Tibial artery (tissue), 4 donors: ENCODE results near the gene WFDC1.

Experiments used
- DNase-seq, 2 donors: peaks; one replicate each; pipeline ENCODE4 v3.0.0-alpha.2; 2019
- H3K27ac ChIP-seq, 2 donors: fragments of 200-600 bp; sonication (generic) in 1 of 2; 1 replicate in 1 of 2; 2 replicates in 1 of 2; pipeline ENCODE4 v1.5.1; 2018 to 2019; ENCODE audit warnings: mild to moderate bottlenecking in 1 of 2
- H3K27me3 ChIP-seq, 2 donors: fragments of 200-600 bp; sonication (generic) in 1 of 2; one replicate each; pipeline versions ENCODE4 v1.5.1 to v1.6.0; 2016 to 2019
- H3K36me3 ChIP-seq, 3 donors: fragments of 200-600 bp; sonication (generic) in 2 of 3; one replicate each; pipeline ENCODE4 v1.5.1; 2016 to 2019; ENCODE audit warnings: mild to moderate bottlenecking in 2 of 3
- H3K4me1 ChIP-seq, 4 donors: fragments of 200-600 bp; sonication (generic) in 2 of 4; 1 replicate in 3 of 4; 2 replicates in 1 of 4; pipeline ENCODE4 v1.5.1; 2016 to 2019
- H3K4me3 ChIP-seq, 2 donors: fragments of 200-600 bp; sonication (generic) in 1 of 2; 1 replicate in 1 of 2; 2 replicates in 1 of 2; pipeline ENCODE4 v1.5.1; 2018 to 2019; ENCODE audit warnings: mild to moderate bottlenecking in 2 of 2
- H3K9me3 ChIP-seq, 3 donors: fragments of 200-600 bp; sonication (generic) in 1 of 3; one replicate each; pipeline ENCODE4 v1.5.1; 2016 to 2019
- intact Hi-C: fragments of 100-400 bp; cut with DNase I; formaldehyde crosslinking; loops from one replicate; pipeline ENCODE4 v1.15.0; 2023; ENCODE audit warnings: low total_unique reads
- TF ChIP-seq, protein P1 (sequence below), 2 experiments: fragments of 200-600 bp in 1 of 2; fragments of 450-650 bp in 1 of 2; IDR thresholded peaks; one replicate each; pipeline ENCODE4 v1.5.1; 2017 to 2019; ENCODE audit warnings: antibody characterized with exemption in 2 of 2, mild to moderate bottlenecking in 1 of 2, moderate library complexity in 1 of 2

Gene WFDC1

GRCh38 chr16:84359326-84359725, 64.6 kb downstream of the WFDC1 start:
- no peak for DNase-seq
- Histone ChIP-seq H3K9me3 (no peaks in the 10 kb centered on the region), H3K27ac (no peak overlapping the region), H3K27me3 (no peaks in the 10 kb centered on the region), H3K4me3 (no peak overlapping the region), H3K36me3 (no peaks in the 10 kb centered on the region), H3K4me1 (no peaks in the 10 kb centered on the region)
- intact Hi-C loops, result no loop called here
- TF ChIP-seq, protein P1, sequence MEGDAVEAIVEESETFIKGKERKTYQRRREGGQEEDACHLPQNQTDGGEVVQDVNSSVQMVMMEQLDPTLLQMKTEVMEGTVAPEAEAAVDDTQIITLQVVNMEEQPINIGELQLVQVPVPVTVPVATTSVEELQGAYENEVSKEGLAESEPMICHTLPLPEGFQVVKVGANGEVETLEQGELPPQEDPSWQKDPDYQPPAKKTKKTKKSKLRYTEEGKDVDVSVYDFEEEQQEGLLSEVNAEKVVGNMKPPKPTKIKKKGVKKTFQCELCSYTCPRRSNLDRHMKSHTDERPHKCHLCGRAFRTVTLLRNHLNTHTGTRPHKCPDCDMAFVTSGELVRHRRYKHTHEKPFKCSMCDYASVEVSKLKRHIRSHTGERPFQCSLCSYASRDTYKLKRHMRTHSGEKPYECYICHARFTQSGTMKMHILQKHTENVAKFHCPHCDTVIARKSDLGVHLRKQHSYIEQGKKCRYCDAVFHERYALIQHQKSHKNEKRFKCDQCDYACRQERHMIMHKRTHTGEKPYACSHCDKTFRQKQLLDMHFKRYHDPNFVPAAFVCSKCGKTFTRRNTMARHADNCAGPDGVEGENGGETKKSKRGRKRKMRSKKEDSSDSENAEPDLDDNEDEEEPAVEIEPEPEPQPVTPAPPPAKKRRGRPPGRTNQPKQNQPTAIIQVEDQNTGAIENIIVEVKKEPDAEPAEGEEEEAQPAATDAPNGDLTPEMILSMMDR (IDR thresholded peaks at IDR 0.05), result no peak

GRCh38 chr16:84360170-84360569, 65.5 kb downstream of the WFDC1 start:
- TF ChIP-seq, protein P1 (IDR thresholded peaks at IDR 0.05), result no peak
- DNase-seq, result no peak
- Histone ChIP-seq H3K4me3 (no peak overlapping the region), H3K27me3 (no peaks in the 10 kb centered on the region), H3K27ac (no peak overlapping the region), H3K36me3 (no peaks in the 10 kb centered on the region), H3K9me3 (no peaks in the 10 kb centered on the region), H3K4me1 (no peaks in the 10 kb centered on the region)
- intact Hi-C loops, result no loop called here

DNA sequence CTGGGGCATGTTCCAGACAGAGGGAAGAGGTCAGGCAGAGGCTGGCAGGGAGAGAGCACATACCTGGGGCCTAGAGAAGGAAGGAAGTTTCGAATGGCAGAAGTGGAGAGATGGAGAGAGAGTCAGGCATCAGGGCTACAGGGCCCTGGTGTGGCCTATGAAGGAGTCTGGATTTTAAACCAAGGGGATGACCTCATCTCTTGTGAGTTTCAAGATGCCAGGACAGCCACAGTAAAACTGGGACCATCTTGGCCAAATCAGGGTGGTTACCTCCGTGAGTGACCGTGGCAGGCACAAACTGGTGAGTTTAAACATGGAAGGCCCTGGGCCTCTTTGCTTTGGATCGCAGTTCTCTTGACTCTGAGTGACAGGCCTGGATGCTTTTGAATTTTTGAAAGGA, 66.1 kb downstream of the WFDC1 start:
- Histone ChIP-seq H3K4me3 (no peak overlapping the region), H3K27ac (no peak overlapping the region), H3K4me1 (no peaks in the 10 kb centered on the region), H3K27me3 (no peaks in the 10 kb centered on the region), H3K36me3 (no peaks in the 10 kb centered on the region), H3K9me3 (no peaks in the 10 kb centered on the region)
- no peak for DNase-seq
- intact Hi-C loops, result no loop called here
- TF ChIP-seq, protein P1 (IDR thresholded peaks at IDR 0.05), result no peak

- intact Hi-C loops, result no loop called here
- peaks cover 0 to 7% of the 10 kb centered on the region in 2 donors for H3K27me3 ChIP-seq
- no peak overlapping the region for H3K27ac ChIP-seq
- no peak for DNase-seq
- H3K4me1 ChIP-seq, result no peaks in the 10 kb centered on the region
- no peaks in the 10 kb centered on the region for H3K36me3 ChIP-seq
- TF ChIP-seq, protein P1 (IDR thresholded peaks at IDR 0.05), result no peak
- no peak overlapping the region for H3K4me3 ChIP-seq
- no peaks in the 10 kb centered on the region for H3K9me3 ChIP-seq
Measured at GRCh38 chr16:84361546-84361945, 66.9 kb downstream of the WFDC1 start.

- intact Hi-C loops, result no loop called here
- Histone ChIP-seq H3K27me3 (peaks cover 0 to 16% of the 10 kb centered on the region in 2 donors), H3K36me3 (no peaks in the 10 kb centered on the region), H3K4me1 (no peaks in the 10 kb centered on the region), H3K9me3 (no peaks in the 10 kb centered on the region), H3K27ac (no peak overlapping the region), H3K4me3 (no peak overlapping the region)
- TF ChIP-seq, protein P1 (IDR thresholded peaks at IDR 0.05), result no peak
- no peak for DNase-seq
Measured at GRCh38 chr16:84362471-84362941, 67.8 kb downstream of the WFDC1 start.

DNA sequence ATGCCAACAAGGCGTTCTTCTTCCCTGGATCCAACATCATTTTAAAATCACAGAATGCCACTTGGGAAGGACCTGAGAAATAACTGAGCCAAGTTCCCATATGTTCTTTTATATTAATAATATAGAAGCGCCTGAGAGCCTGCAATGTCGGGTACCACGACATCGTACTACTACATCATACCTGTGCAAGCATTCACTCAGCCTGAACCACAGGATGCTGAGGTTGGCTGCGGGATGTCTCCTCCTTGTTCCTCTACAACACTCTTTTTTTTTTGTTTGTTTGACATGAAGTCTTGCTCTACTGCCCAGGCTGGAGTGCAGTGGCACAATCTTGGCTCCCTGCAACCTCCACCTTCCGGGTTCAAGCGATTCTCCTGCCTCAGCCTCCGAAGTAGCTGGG, 71.5 kb downstream of the WFDC1 start:
- no peak overlapping the region for H3K27ac ChIP-seq
- H3K4me3 ChIP-seq, result no peak overlapping the region
- DNase-seq, result no peak
- TF ChIP-seq, protein P1 (IDR thresholded peaks at IDR 0.05), result no peak
- H3K4me1 ChIP-seq, result peaks cover 0 to 8% (median 7%) of the 10 kb centered on the region in 4 donors
- H3K36me3 ChIP-seq, result no peaks in the 10 kb centered on the region
- H3K27me3 ChIP-seq, result peaks cover 0 to 44% of the 10 kb centered on the region in 2 donors
- intact Hi-C loops, result no loop called here
- H3K9me3 ChIP-seq, result no peaks in the 10 kb centered on the region
